A673 (cell line): ENCODE measurements around the gene RNF115.

Experiments used
- EZH2 ChIP-seq: fragments of 200-600 bp; sonication (generic); IDR thresholded peaks from 2 replicates; pipeline ENCODE4 v1.6.1; 2017; ENCODE audit warnings: borderline replicate concordance, low read depth, mild to moderate bottlenecking, mixed read lengths, antibody characterized with exemption, low read length; ENCODE audit not compliant: poor library complexity, severe bottlenecking
- TF ChIP-seq, protein P1 (sequence below): fragments of 300-800, 200-600 bp; sonication (generic); conservative IDR thresholded peaks from 2 replicates; pipeline ENCODE4 v1.5.1; 2017; ENCODE audit warnings: low read depth, mild to moderate bottlenecking, antibody characterized with exemption, low read length, moderate library complexity, mixed read lengths

DNA sequence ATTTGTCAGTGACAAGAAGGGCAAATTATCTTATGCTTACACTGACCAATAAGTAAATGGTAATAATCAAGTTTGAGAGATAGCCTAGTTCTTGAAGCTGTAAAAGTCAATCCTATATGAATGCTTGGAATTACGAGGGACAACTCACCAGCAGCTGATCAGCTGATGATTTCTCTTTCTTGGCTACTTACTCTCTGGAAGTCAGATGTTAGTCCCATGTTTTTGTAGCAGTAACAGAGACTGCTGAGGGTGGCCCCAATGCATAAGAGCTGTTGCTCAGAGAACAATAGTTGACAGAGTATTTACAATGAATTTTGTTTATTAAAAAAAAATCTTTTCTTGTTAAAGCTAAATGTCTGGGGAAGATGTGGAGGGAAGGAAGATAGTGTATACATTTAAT is 65.3 kb downstream of the RNF115 start:
- TF ChIP-seq, protein P1, sequence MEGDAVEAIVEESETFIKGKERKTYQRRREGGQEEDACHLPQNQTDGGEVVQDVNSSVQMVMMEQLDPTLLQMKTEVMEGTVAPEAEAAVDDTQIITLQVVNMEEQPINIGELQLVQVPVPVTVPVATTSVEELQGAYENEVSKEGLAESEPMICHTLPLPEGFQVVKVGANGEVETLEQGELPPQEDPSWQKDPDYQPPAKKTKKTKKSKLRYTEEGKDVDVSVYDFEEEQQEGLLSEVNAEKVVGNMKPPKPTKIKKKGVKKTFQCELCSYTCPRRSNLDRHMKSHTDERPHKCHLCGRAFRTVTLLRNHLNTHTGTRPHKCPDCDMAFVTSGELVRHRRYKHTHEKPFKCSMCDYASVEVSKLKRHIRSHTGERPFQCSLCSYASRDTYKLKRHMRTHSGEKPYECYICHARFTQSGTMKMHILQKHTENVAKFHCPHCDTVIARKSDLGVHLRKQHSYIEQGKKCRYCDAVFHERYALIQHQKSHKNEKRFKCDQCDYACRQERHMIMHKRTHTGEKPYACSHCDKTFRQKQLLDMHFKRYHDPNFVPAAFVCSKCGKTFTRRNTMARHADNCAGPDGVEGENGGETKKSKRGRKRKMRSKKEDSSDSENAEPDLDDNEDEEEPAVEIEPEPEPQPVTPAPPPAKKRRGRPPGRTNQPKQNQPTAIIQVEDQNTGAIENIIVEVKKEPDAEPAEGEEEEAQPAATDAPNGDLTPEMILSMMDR = no peak
- TF ChIP-seq EZH2 = no peak
